Tibial artery (tissue), 4 donors: ENCODE measurements around the gene CARMIL1.

ENCODE experiments used
- DNase-seq, 2 donors: peaks; one replicate each; pipeline ENCODE4 v3.0.0-alpha.2; 2019
- H3K27ac ChIP-seq, 2 donors: fragments of 200-600 bp; sonication (generic) in 1 of 2; 1 replicate in 1 of 2; 2 replicates in 1 of 2; pipeline ENCODE4 v1.5.1; 2018 to 2019; ENCODE audit warnings: mild to moderate bottlenecking in 1 of 2
- H3K27me3 ChIP-seq, 2 donors: fragments of 200-600 bp; sonication (generic) in 1 of 2; one replicate each; pipeline versions ENCODE4 v1.5.1 to v1.6.0; 2016 to 2019
- H3K36me3 ChIP-seq, 3 donors: fragments of 200-600 bp; sonication (generic) in 2 of 3; one replicate each; pipeline ENCODE4 v1.5.1; 2016 to 2019; ENCODE audit warnings: mild to moderate bottlenecking in 2 of 3
- H3K4me1 ChIP-seq, 4 donors: fragments of 200-600 bp; sonication (generic) in 2 of 4; 1 replicate in 3 of 4; 2 replicates in 1 of 4; pipeline ENCODE4 v1.5.1; 2016 to 2019
- H3K4me3 ChIP-seq, 2 donors: fragments of 200-600 bp; sonication (generic) in 1 of 2; 1 replicate in 1 of 2; 2 replicates in 1 of 2; pipeline ENCODE4 v1.5.1; 2018 to 2019; ENCODE audit warnings: mild to moderate bottlenecking in 2 of 2
- H3K9me3 ChIP-seq, 3 donors: fragments of 200-600 bp; sonication (generic) in 1 of 3; one replicate each; pipeline ENCODE4 v1.5.1; 2016 to 2019
- CTCF ChIP-seq, 2 experiments: fragments of 200-600 bp in 1 of 2; fragments of 450-650 bp in 1 of 2; IDR thresholded peaks; one replicate each; pipeline ENCODE4 v1.5.1; 2017 to 2019; ENCODE audit warnings: antibody characterized with exemption in 2 of 2, mild to moderate bottlenecking in 1 of 2, moderate library complexity in 1 of 2
- intact Hi-C: fragments of 100-400 bp; cut with DNase I; formaldehyde crosslinking; loops from one replicate; pipeline ENCODE4 v1.15.0; 2023; ENCODE audit warnings: low total_unique reads

The CARMIL1 gene

GRCh38 chr6:25602674-25602982 is 323.5 kb downstream of the CARMIL1 start:
- no peak for TF ChIP-seq CTCF (IDR thresholded peaks at IDR 0.05)
- intact Hi-C loops, result loop anchor here (5.0 to 10.0 kb wide), 2 partner anchors 88 to 330 kb away; no protein-coding TSS in a partner anchor
- Histone ChIP-seq H3K4me3 (no peak overlapping the region), H3K27ac (no peak overlapping the region), H3K4me1 (no peaks in the 10 kb centered on the region), H3K27me3 (no peaks in the 10 kb centered on the region), H3K9me3 (no peaks in the 10 kb centered on the region), H3K36me3 (peaks cover 29 to 45% (median 31%) of the 10 kb centered on the region in 3 donors)
- DNase-seq, result no peak

- Histone ChIP-seq H3K27ac (no peak overlapping the region), H3K36me3 (peaks cover 29 to 47% (median 33%) of the 10 kb centered on the region in 3 donors), H3K27me3 (no peaks in the 10 kb centered on the region), H3K4me3 (no peak overlapping the region), H3K4me1 (no peaks in the 10 kb centered on the region), H3K9me3 (no peaks in the 10 kb centered on the region)
- intact Hi-C loops, result loop anchor here (5.0 to 10.0 kb wide), 2 partner anchors 88 to 331 kb away; no protein-coding TSS in a partner anchor
- no peak for DNase-seq
- TF ChIP-seq CTCF (IDR thresholded peaks at IDR 0.05), result no peak
Observed at GRCh38 chr6:25603251-25603650, 324.1 kb downstream of the CARMIL1 start.

GRCh38 chr6:25606151-25606550 is 327.0 kb downstream of the CARMIL1 start:
- no peak for DNase-seq
- H3K4me3 ChIP-seq, result no peak overlapping the region
- TF ChIP-seq CTCF (IDR thresholded peaks at IDR 0.05), result no peak
- H3K27me3 ChIP-seq, result no peaks in the 10 kb centered on the region
- H3K4me1 ChIP-seq, result no peaks in the 10 kb centered on the region
- no peaks in the 10 kb centered on the region for H3K9me3 ChIP-seq
- intact Hi-C loops, result loop anchor here (10.0 kb wide), 1 partner anchor 91 kb away; no protein-coding TSS in a partner anchor
- peaks cover 39 to 58% (median 43%) of the 10 kb centered on the region in 3 donors for H3K36me3 ChIP-seq
- H3K27ac ChIP-seq, result no peak overlapping the region

GRCh38 chr6:25608558-25609174 is 329.5 kb downstream of the CARMIL1 start:
- intact Hi-C loops, result loop anchor here (10.0 kb wide), 1 partner anchor 94 kb away; no protein-coding TSS in a partner anchor
- no peak overlapping the region for H3K4me3 ChIP-seq
- no peak for DNase-seq
- no peaks in the 10 kb centered on the region for H3K27me3 ChIP-seq
- TF ChIP-seq CTCF (IDR thresholded peaks at IDR 0.05), result no peak
- no peaks in the 10 kb centered on the region for H3K9me3 ChIP-seq
- H3K4me1 ChIP-seq, result no peaks in the 10 kb centered on the region
- H3K27ac ChIP-seq, result no peak overlapping the region
- H3K36me3 ChIP-seq, result peaks cover 48 to 75% (median 56%) of the 10 kb centered on the region in 3 donors

- H3K4me1 ChIP-seq, result peaks cover 0 to 10% (median 0%) of the 10 kb centered on the region in 4 donors
- no peaks in the 10 kb centered on the region for H3K27me3 ChIP-seq
- H3K36me3 ChIP-seq, result peaks cover 33 to 51% (median 37%) of the 10 kb centered on the region in 3 donors
- H3K4me3 ChIP-seq, result no peak overlapping the region
- no peaks in the 10 kb centered on the region for H3K9me3 ChIP-seq
- no peak for TF ChIP-seq CTCF (IDR thresholded peaks at IDR 0.05)
- intact Hi-C loops, result no loop called here
- H3K27ac ChIP-seq, result no peak overlapping the region
- no peak for DNase-seq
Observed at GRCh38 chr6:25612666-25613065, 333.5 kb downstream of the CARMIL1 start.
